CD4-positive, alpha-beta T cell treated with Interleukin-4 for 1 hour (primary cell): ENCODE data around the gene CASQ2.

Source experiments
- DNase-seq, 2 donors: peaks; one replicate each; pipeline ENCODE4 v3.0.0-alpha.2; 2020 to 2022

The CASQ2 gene

GRCh38 chr1:115690972-115691371 lies 77.5 kb downstream of the CASQ2 start:
- DNase-seq: no peak

GRCh38 chr1:115687744-115688143 lies 80.8 kb downstream of the CASQ2 start:
- DNase-seq: no peak

- no peak for DNase-seq
These were observed 83.3 kb downstream of the CASQ2 start for GRCh38 chr1:115685029-115685705.

GRCh38 chr1:115682792-115683191 lies 85.7 kb downstream of the CASQ2 start:
- no peak for DNase-seq

- no peak for DNase-seq
These were observed 87.8 kb downstream of the CASQ2 start for GRCh38 chr1:115680730-115681111.

GRCh38 chr1:115679141-115679611 lies 89.3 kb downstream of the CASQ2 start:
- no peak for DNase-seq

GRCh38 chr1:115678141-115678540 lies 90.4 kb downstream of the CASQ2 start:
- DNase-seq: no peak

GRCh38 chr1:115677565-115677964 lies 90.9 kb downstream of the CASQ2 start:
- DNase-seq: no peak

GRCh38 chr1:115677182-115677555 lies 91.3 kb downstream of the CASQ2 start:
- DNase-seq: no peak

GRCh38 chr1:115676498-115677181 lies 91.9 kb downstream of the CASQ2 start:
- no peak for DNase-seq

GRCh38 chr1:115672224-115673009 lies 96.1 kb downstream of the CASQ2 start:
- DNase-seq: no peak

- no peak for DNase-seq
These were observed 97.2 kb downstream of the CASQ2 start for GRCh38 chr1:115671176-115671934.

- no peak for DNase-seq
These were observed 97.9 kb downstream of the CASQ2 start for GRCh38 chr1:115670476-115671175.

GRCh38 chr1:115669886-115670285 lies 98.6 kb downstream of the CASQ2 start:
- no peak for DNase-seq

GRCh38 chr1:115669002-115669673 lies 99.4 kb downstream of the CASQ2 start:
- no peak for DNase-seq

GRCh38 chr1:115668579-115668978 lies 99.9 kb downstream of the CASQ2 start:
- no peak for DNase-seq

GRCh38 chr1:115666702-115667101 lies 101.8 kb downstream of the CASQ2 start:
- DNase-seq: no peak

GRCh38 chr1:115666206-115666605 lies 102.3 kb downstream of the CASQ2 start:
- no peak for DNase-seq

GRCh38 chr1:115665319-115666096 lies 103.0 kb downstream of the CASQ2 start:
- no peak for DNase-seq

- DNase-seq: no peak
These were observed 107.4 kb downstream of the CASQ2 start for GRCh38 chr1:115661157-115661556.

GRCh38 chr1:115660151-115660550 lies 108.4 kb downstream of the CASQ2 start:
- DNase-seq: no peak
